ENCODE data around the gene FUCA1.
"Not testable (repeated sequence)": the region's sequence is repeated elsewhere in the genome, so short reads cannot be mapped to it uniquely, and the experiment has no call there.

The FUCA1 gene

GRCh38 chr1:23867895-23868556 lies at the start of gene FUCA1:
FUCA1 (minus strand) TSS chr1:23868290; CDS start chr1:23868286, 4 bp downstream.
- DNase-seq (ENCODE audit: low read depth, low spot score), result peak; percentile 96

- DNase-seq (ENCODE audit: low read depth, low spot score), result peak; percentile 90
Observed at GRCh38 chr1:23916209-23917131, 48.4 kb upstream of the FUCA1 start.

- DNase-seq (ENCODE audit: low read depth, low spot score), result no peak
Observed at GRCh38 chr1:23915466-23915865, 47.4 kb upstream of the FUCA1 start.

GRCh38 chr1:23914921-23915320 lies 46.8 kb upstream of the FUCA1 start:
- no peak for DNase-seq (ENCODE audit: low read depth, low spot score)

- DNase-seq (ENCODE audit: low read depth, low spot score), result no peak
Observed at GRCh38 chr1:23913212-23913880, 45.3 kb upstream of the FUCA1 start, which contains the start of gene CNR2. CNR2 (minus strand) TSS chr1:23913362; CDS start chr1:23875617, 37,745 bp downstream.

- no peak for DNase-seq (ENCODE audit: low read depth, low spot score)
Observed at GRCh38 chr1:23911921-23912320, 43.8 kb upstream of the FUCA1 start.

- DNase-seq (ENCODE audit: low read depth, low spot score), result no peak
Observed at GRCh38 chr1:23910553-23911246, 42.6 kb upstream of the FUCA1 start.

- DNase-seq (ENCODE audit: low read depth, low spot score), result no peak
Observed at GRCh38 chr1:23910144-23910543, 42.1 kb upstream of the FUCA1 start.

- DNase-seq (ENCODE audit: low read depth, low spot score), result no peak
Observed at GRCh38 chr1:23909412-23909811, 41.3 kb upstream of the FUCA1 start.

- no peak for DNase-seq (ENCODE audit: low read depth, low spot score)
Observed at GRCh38 chr1:23908453-23909341, 40.6 kb upstream of the FUCA1 start.

GRCh38 chr1:23906731-23907130 lies 38.6 kb upstream of the FUCA1 start:
- no peak for DNase-seq (ENCODE audit: low read depth, low spot score)

- no peak for DNase-seq (ENCODE audit: low read depth, low spot score)
Observed at GRCh38 chr1:23905461-23906025, 37.5 kb upstream of the FUCA1 start.

- peak; percentile 43 for DNase-seq (ENCODE audit: low read depth, low spot score)
Observed at GRCh38 chr1:23904748-23905357, 36.8 kb upstream of the FUCA1 start.

GRCh38 chr1:23903754-23904153 lies 35.7 kb upstream of the FUCA1 start:
- DNase-seq (ENCODE audit: low read depth, low spot score), result no peak

- DNase-seq (ENCODE audit: low read depth, low spot score), result no peak
Observed at GRCh38 chr1:23902321-23903278, 34.5 kb upstream of the FUCA1 start.

GRCh38 chr1:23900017-23900416 lies 31.9 kb upstream of the FUCA1 start:
- DNase-seq (ENCODE audit: low read depth, low spot score), result not testable (repeated sequence)

- no peak for DNase-seq (ENCODE audit: low read depth, low spot score)
Observed at GRCh38 chr1:23899070-23899469, 31.0 kb upstream of the FUCA1 start.

- no peak for DNase-seq (ENCODE audit: low read depth, low spot score)
Observed at GRCh38 chr1:23897083-23897482, 29.0 kb upstream of the FUCA1 start.

- DNase-seq (ENCODE audit: low read depth, low spot score), result no peak
Observed at GRCh38 chr1:23896491-23896890, 28.4 kb upstream of the FUCA1 start.

Measured in ELF-1 (cell line).